HepG2 (cell line): ENCODE results near the gene TRIM8. TPM values are rescaled to one million over a fixed set of nuclear protein-coding genes. Genes with fewer than 3 reads are reported as not detected.
A peak's percentile ranks its signal among the peaks of the same experiment; 100 is the strongest.

Experiments used
- ESRRA ChIP-seq: sonication (generic); formaldehyde crosslinking; IDR thresholded peaks from 2 replicates; pipeline ENCODE4 v1.5.1; 2020; ENCODE audit warnings: mild to moderate bottlenecking, low read depth, missing genetic modification reagents
- HNF4G ChIP-seq, 2 experiments: sonication (generic) in 1 of 2; formaldehyde crosslinking in 1 of 2; IDR thresholded peaks; 2 replicates each; pipeline versions ENCODE4 v1.4.0 to v1.6.1; 2011 to 2020; ENCODE audit warnings: borderline replicate concordance in 2 of 2, low read depth in 2 of 2, mild to moderate bottlenecking in 2 of 2, low read length in 1 of 2, missing genetic modification reagents in 1 of 2, moderate library complexity in 1 of 2
- MEIS2 ChIP-seq: sonication (generic); formaldehyde crosslinking; IDR thresholded peaks from 2 replicates; pipeline ENCODE4 v1.9.0; 2021; ENCODE audit warnings: mild to moderate bottlenecking, missing genetic modification reagents
- MXI1 ChIP-seq: IDR thresholded peaks from 3 replicates; pipeline ENCODE4 v1.6.1; 2012; ENCODE audit warnings: low read depth, low read length, inconsistent platforms, borderline replicate concordance
- NR2F6 ChIP-seq, 2 experiments: IDR thresholded peaks; 2 replicates each; pipeline ENCODE4 v1.6.1; 2016; ENCODE audit warnings: antibody characterized with exemption in 1 of 2, mild to moderate bottlenecking in 1 of 2
- PPARG ChIP-seq: conservative IDR thresholded peaks from 2 replicates; pipeline ENCODE4 v1.6.1; 2016; ENCODE audit warnings: missing biosample characterization, missing genetic modification reagents
- PRMT3 ChIP-seq: sonication (generic); formaldehyde crosslinking; IDR thresholded peaks from 2 replicates; pipeline ENCODE4 v1.8.1; 2022; ENCODE audit warnings: low read depth, mild to moderate bottlenecking, moderate library complexity, missing genetic modification reagents, borderline replicate concordance
- SP2 ChIP-seq: sonication (generic); formaldehyde crosslinking; IDR thresholded peaks from 2 replicates; pipeline ENCODE4 v1.5.1; 2020; ENCODE audit warnings: mild to moderate bottlenecking, missing genetic modification reagents
- TAF1 ChIP-seq: sonication (generic); formaldehyde crosslinking; IDR thresholded peaks from 2 replicates; pipeline ENCODE4 v1.4.0; 2020; ENCODE audit warnings: missing genetic modification reagents
- ZNF10 ChIP-seq: sonication (generic); formaldehyde crosslinking; IDR thresholded peaks from 2 replicates; pipeline ENCODE4 v1.4.0; 2020; ENCODE audit warnings: mild to moderate bottlenecking, low read depth, missing genetic modification reagents, borderline replicate concordance
- ZNF24 ChIP-seq: fragments of 450-650 bp; IDR thresholded peaks from 2 replicates; pipeline ENCODE4 v1.6.1; 2017; ENCODE audit warnings: antibody characterized with exemption, mild to moderate bottlenecking
- ZNF383 ChIP-seq: sonication (generic); formaldehyde crosslinking; IDR thresholded peaks from 2 replicates; pipeline ENCODE4 v1.4.0; 2020; ENCODE audit warnings: missing genetic modification reagents, mild to moderate bottlenecking, borderline replicate concordance
- ZNF441 ChIP-seq: sonication (generic); formaldehyde crosslinking; IDR thresholded peaks from 2 replicates; pipeline ENCODE4 v1.7.0; 2021; ENCODE audit warnings: missing genetic modification reagents, borderline replicate concordance
- ZNF598 ChIP-seq: sonication (generic); formaldehyde crosslinking; IDR thresholded peaks from 2 replicates; pipeline ENCODE4 v1.5.1; 2020; ENCODE audit warnings: mild to moderate bottlenecking, missing genetic modification reagents, borderline replicate concordance
- ZNF607 ChIP-seq: sonication (generic); formaldehyde crosslinking; IDR thresholded peaks from 2 replicates; pipeline ENCODE4 v1.5.1; 2020; ENCODE audit warnings: missing genetic modification reagents, mild to moderate bottlenecking, borderline replicate concordance
- ZNF790 ChIP-seq: sonication (generic); formaldehyde crosslinking; IDR thresholded peaks from 2 replicates; pipeline ENCODE4 v1.8.0; 2022; ENCODE audit warnings: missing genetic modification reagents, mild to moderate bottlenecking, borderline replicate concordance
- ZSCAN22 ChIP-seq: sonication (generic); formaldehyde crosslinking; IDR thresholded peaks from 2 replicates; pipeline ENCODE4 v1.4.0; 2020; ENCODE audit warnings: mild to moderate bottlenecking, missing genetic modification reagents
- ZSCAN31 ChIP-seq: sonication (generic); formaldehyde crosslinking; IDR thresholded peaks from 2 replicates; pipeline ENCODE4 v1.5.0; 2020; ENCODE audit warnings: low read depth, mild to moderate bottlenecking, missing genetic modification reagents
- polyA plus RNA-seq, 8 experiments: library from polyadenylated mRNA; depleted of rRNA in 3 of 8; stranded (reverse) in 7 of 8; unstranded in 1 of 8; fragments of >200 nt; fragmentation: Illumina TruSeq in 4 of 8; extraction: Trizol in 4 of 8; gene quantifications; 2 replicates each; pipeline versions ENCODE4 v1.2.1 to v1.2.3, GENCODE V29; 2011 to 2016; ENCODE audit warnings: low read depth in 4 of 8, missing spikeins in 1 of 8, mixed read lengths in 1 of 8; ENCODE audit not compliant: insufficient read depth in 1 of 8
- total RNA-seq, 5 experiments: library from RNA; depleted of rRNA; stranded (reverse); fragments of >200 nt; fragmentation: Illumina TruSeq; extraction: Trizol; gene quantifications; 2 replicates each; pipeline ENCODE4 v1.2.3, GENCODE V29; 2016; ENCODE audit warnings: low read depth in 1 of 5
- TF ChIP-seq, protein P1 (sequence below), 2 experiments: sonication (generic) in 1 of 2; formaldehyde crosslinking in 1 of 2; IDR thresholded peaks; 2 replicates each; pipeline versions ENCODE4 v1.4.0 to v1.6.1; 2016 to 2020; ENCODE audit warnings: borderline replicate concordance in 1 of 2, low read depth in 1 of 2, mild to moderate bottlenecking in 1 of 2, missing genetic modification reagents in 1 of 2
- TF ChIP-seq, protein P2 (sequence below): IDR thresholded peaks from 2 replicates; pipeline ENCODE4 v1.6.1; 2016; ENCODE audit warnings: missing compliant biosample characterization, missing genetic modification reagents, borderline replicate concordance
- TF ChIP-seq, protein P3 (sequence below): sonication (generic); formaldehyde crosslinking; IDR thresholded peaks from 2 replicates; pipeline ENCODE4 v1.5.1; 2020; ENCODE audit warnings: missing genetic modification reagents, mild to moderate bottlenecking, borderline replicate concordance
- TF ChIP-seq, protein P4 (sequence below): sonication (generic); formaldehyde crosslinking; IDR thresholded peaks from 2 replicates; pipeline ENCODE4 v1.8.1; 2023; ENCODE audit warnings: missing genetic modification reagents, mild to moderate bottlenecking, borderline replicate concordance

The TRIM8 gene
- total and polyA plus RNA-seq, 2 of the 13 experiments (the other 11 are each of a cell fraction or from before 2014, with no cell fraction given), result 38.9 to 66.5 TPM

DNA sequence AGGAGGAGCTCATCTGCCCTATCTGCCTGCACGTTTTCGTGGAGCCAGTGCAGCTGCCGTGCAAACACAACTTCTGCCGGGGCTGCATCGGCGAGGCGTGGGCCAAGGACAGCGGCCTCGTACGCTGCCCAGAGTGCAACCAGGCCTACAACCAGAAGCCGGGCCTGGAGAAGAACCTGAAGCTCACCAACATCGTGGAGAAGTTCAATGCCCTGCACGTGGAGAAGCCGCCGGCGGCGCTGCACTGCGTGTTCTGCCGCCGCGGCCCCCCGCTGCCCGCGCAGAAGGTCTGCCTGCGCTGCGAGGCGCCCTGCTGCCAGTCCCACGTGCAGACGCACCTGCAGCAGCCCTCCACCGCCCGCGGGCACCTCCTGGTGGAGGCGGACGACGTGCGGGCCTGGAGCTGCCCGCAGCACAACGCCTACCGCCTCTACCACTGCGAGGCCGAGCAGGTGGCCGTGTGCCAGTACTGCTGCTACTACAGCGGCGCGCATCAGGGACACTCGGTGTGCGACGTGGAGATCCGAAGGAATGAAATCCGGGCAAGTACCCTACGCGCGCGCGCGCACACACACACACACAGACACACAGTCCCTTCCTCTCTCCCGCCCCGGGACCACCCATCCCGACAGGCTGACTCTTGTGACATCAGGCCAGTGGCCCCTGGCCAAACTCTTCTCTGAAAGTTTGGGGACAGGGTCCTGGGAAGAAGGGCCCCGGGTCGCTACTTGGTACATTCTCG lies 538 bp downstream of the TRIM8 start (continued):
- TF ChIP-seq, protein P1, sequence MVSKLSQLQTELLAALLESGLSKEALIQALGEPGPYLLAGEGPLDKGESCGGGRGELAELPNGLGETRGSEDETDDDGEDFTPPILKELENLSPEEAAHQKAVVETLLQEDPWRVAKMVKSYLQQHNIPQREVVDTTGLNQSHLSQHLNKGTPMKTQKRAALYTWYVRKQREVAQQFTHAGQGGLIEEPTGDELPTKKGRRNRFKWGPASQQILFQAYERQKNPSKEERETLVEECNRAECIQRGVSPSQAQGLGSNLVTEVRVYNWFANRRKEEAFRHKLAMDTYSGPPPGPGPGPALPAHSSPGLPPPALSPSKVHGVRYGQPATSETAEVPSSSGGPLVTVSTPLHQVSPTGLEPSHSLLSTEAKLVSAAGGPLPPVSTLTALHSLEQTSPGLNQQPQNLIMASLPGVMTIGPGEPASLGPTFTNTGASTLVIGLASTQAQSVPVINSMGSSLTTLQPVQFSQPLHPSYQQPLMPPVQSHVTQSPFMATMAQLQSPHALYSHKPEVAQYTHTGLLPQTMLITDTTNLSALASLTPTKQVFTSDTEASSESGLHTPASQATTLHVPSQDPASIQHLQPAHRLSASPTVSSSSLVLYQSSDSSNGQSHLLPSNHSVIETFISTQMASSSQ (IDR thresholded peaks at IDR 0.05; ENCODE audit: low read depth), result no peak
- TF ChIP-seq, protein P1 (CRISPR knock-in tag; IDR thresholded peaks at IDR 0.05; ENCODE audit: borderline replicate concordance), result peak; percentile 57
- TF ChIP-seq, protein P2, sequence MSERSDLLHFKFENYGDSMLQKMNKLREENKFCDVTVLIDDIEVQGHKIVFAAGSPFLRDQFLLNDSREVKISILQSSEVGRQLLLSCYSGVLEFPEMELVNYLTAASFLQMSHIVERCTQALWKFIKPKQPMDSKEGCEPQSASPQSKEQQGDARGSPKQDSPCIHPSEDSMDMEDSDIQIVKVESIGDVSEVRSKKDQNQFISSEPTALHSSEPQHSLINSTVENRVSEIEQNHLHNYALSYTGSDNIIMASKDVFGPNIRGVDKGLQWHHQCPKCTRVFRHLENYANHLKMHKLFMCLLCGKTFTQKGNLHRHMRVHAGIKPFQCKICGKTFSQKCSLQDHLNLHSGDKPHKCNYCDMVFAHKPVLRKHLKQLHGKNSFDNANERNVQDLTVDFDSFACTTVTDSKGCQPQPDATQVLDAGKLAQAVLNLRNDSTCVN (CRISPR knock-in tag), result peak; percentile 82; the same call in 1 of the 2 replicates
- TF ChIP-seq, protein P3, sequence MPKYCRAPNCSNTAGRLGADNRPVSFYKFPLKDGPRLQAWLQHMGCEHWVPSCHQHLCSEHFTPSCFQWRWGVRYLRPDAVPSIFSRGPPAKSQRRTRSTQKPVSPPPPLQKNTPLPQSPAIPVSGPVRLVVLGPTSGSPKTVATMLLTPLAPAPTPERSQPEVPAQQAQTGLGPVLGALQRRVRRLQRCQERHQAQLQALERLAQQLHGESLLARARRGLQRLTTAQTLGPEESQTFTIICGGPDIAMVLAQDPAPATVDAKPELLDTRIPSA (CRISPR knock-in tag), result peak; percentile 92
- TF ChIP-seq ZNF383 (CRISPR knock-in tag) (peak; percentile 98), ZNF441 (CRISPR knock-in tag) (peak; percentile 52; the same call in 1 of the 2 replicates), SP2 (CRISPR knock-in tag) (peak; percentile 68), ZNF24 (no peak), ZNF598 (CRISPR knock-in tag) (0 out of 2 replicates have a peak, but pooled peaks have one; percentile 83), ZNF607 (CRISPR knock-in tag) (peak; percentile 89), HNF4G (IDR thresholded peaks at IDR 0.05; ENCODE audit: borderline replicate concordance, low read depth, low read length) (no peak), HNF4G (CRISPR knock-in tag; IDR thresholded peaks at IDR 0.05; ENCODE audit: borderline replicate concordance, low read depth) (no peak), MXI1 (peak; percentile 96), PPARG (no peak; the same call in 1 of the 2 replicates), ZSCAN31 (CRISPR knock-in tag) (no peak; the same call in 1 of the 2 replicates), ESRRA (CRISPR knock-in tag) (peak; percentile 55; the same call in 1 of the 2 replicates), ZSCAN22 (CRISPR knock-in tag) (peak; percentile 84), NR2F6 (IDR thresholded peaks at IDR 0.05) (no peak), NR2F6 (CRISPR knock-in tag; IDR thresholded peaks at IDR 0.05) (peak; percentile 67; the same call in 1 of the 2 replicates), PRMT3 (CRISPR knock-in tag) (peak; percentile 88), MEIS2 (CRISPR knock-in tag) (peak; percentile 89), TAF1 (CRISPR knock-in tag) (peak; percentile 67), ZNF10 (no peak), ZNF790 (CRISPR knock-in tag) (no peak)
- TF ChIP-seq, protein P4, sequence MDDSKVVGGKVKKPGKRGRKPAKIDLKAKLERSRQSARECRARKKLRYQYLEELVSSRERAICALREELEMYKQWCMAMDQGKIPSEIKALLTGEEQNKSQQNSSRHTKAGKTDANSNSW (CRISPR knock-in tag), result peak; percentile 89; the same call in 1 of the 2 replicates
